ENCODE measurements around the gene NR2F2.

NR2F2 gene

GRCh38 chr15:96359616-96360521 lies 29.4 kb downstream of the NR2F2 start:
- Histone ChIP-seq H3F3A (ENCODE audit: insufficient read depth, low read length) (no peaks in the 10 kb centered on the region), H3K36me3 (replicated peaks; ENCODE audit: insufficient read depth, low read length) (no peaks in the 10 kb centered on the region), H3K4me3 (ENCODE audit: low read length) (no peak overlapping the region), H3K9ac (ENCODE audit: low read length) (no peak overlapping the region), H3K27ac (ENCODE audit: low read length) (no peak overlapping the region), H3K79me2 (ENCODE audit: low read length) (no peaks in the 10 kb centered on the region), H3K4me2 (ENCODE audit: low read depth, low read length) (no peak overlapping the region), H3K27me3 (replicated peaks; ENCODE audit: insufficient read depth, low read length) (peaks cover 50% of the 10 kb centered on the region), H3K9me2 (replicated peaks; ENCODE audit: insufficient read depth, low read length) (no peaks in the 10 kb centered on the region), H4K20me1 (ENCODE audit: insufficient read depth, low read length) (no peaks in the 10 kb centered on the region), H3K9me3 (replicated peaks; ENCODE audit: insufficient read depth, low read length) (no peaks in the 10 kb centered on the region), H2AFZ (ENCODE audit: low read length) (no peak overlapping the region), H3K4me1 (ENCODE audit: low read length) (0 out of 2 replicates have a peak, but pooled peaks cover 4% of the 10 kb centered on the region)
- DNase-seq: no peak
- no peak for TF ChIP-seq CTCF (IDR thresholded peaks at IDR 0.05; ENCODE audit: low read length)

- Histone ChIP-seq H3K4me2 (ENCODE audit: low read depth, low read length) (no peak overlapping the region), H3F3A (ENCODE audit: insufficient read depth, low read length) (no peaks in the 10 kb centered on the region), H3K79me2 (ENCODE audit: low read length) (no peaks in the 10 kb centered on the region), H2AFZ (ENCODE audit: low read length) (no peak overlapping the region), H3K9ac (ENCODE audit: low read length) (no peak overlapping the region), H3K4me1 (ENCODE audit: low read length) (0 out of 2 replicates have a peak, but pooled peaks cover 4% of the 10 kb centered on the region), H3K9me2 (replicated peaks; ENCODE audit: insufficient read depth, low read length) (no peaks in the 10 kb centered on the region), H3K27me3 (replicated peaks; ENCODE audit: insufficient read depth, low read length) (peaks cover 41% of the 10 kb centered on the region), H3K27ac (ENCODE audit: low read length) (no peak overlapping the region), H3K9me3 (replicated peaks; ENCODE audit: insufficient read depth, low read length) (no peaks in the 10 kb centered on the region), H3K36me3 (replicated peaks; ENCODE audit: insufficient read depth, low read length) (no peaks in the 10 kb centered on the region), H3K4me3 (ENCODE audit: low read length) (no peak overlapping the region), H4K20me1 (ENCODE audit: insufficient read depth, low read length) (no peaks in the 10 kb centered on the region)
- TF ChIP-seq EZH2phosphoT487 (IDR thresholded peaks at IDR 0.05; ENCODE audit: low read length) (no peak), CTCF (IDR thresholded peaks at IDR 0.05; ENCODE audit: low read length) (no peak), EZH2 (optimal IDR thresholded peaks at IDR 0.05; ENCODE audit: low read depth, low read length) (no peak)
- DNase-seq: no peak
Observed at GRCh38 chr15:96360581-96361308, 30.2 kb downstream of the NR2F2 start.

GRCh38 chr15:96361309-96362010 lies 31.0 kb downstream of the NR2F2 start:
- 0 out of 2 replicates have a peak, but pooled peaks cover 1% of the 10 kb centered on the region for H3K4me1 ChIP-seq (ENCODE audit: low read length)
- H3K27ac ChIP-seq (ENCODE audit: low read length): no peak overlapping the region
- no peak for TF ChIP-seq EZH2 (optimal IDR thresholded peaks at IDR 0.05; ENCODE audit: low read depth, low read length)
- TF ChIP-seq CTCF (IDR thresholded peaks at IDR 0.05; ENCODE audit: low read length): no peak
- no peak for TF ChIP-seq EZH2phosphoT487 (IDR thresholded peaks at IDR 0.05; ENCODE audit: low read length)
- H2AFZ ChIP-seq (ENCODE audit: low read length): no peak overlapping the region
- no peak overlapping the region for H3K4me3 ChIP-seq (ENCODE audit: low read length)
- H3K9ac ChIP-seq (ENCODE audit: low read length): no peak overlapping the region
- H3K36me3 ChIP-seq (replicated peaks; ENCODE audit: insufficient read depth, low read length): no peaks in the 10 kb centered on the region
- H3K9me2 ChIP-seq (replicated peaks; ENCODE audit: insufficient read depth, low read length): no peaks in the 10 kb centered on the region
- peaks cover 34% of the 10 kb centered on the region for H3K27me3 ChIP-seq (replicated peaks; ENCODE audit: insufficient read depth, low read length)
- H3F3A ChIP-seq (ENCODE audit: insufficient read depth, low read length): no peaks in the 10 kb centered on the region
- H3K4me2 ChIP-seq (ENCODE audit: low read depth, low read length): no peak overlapping the region
- no peaks in the 10 kb centered on the region for H3K9me3 ChIP-seq (replicated peaks; ENCODE audit: insufficient read depth, low read length)
- no peaks in the 10 kb centered on the region for H3K79me2 ChIP-seq (ENCODE audit: low read length)
- DNase-seq: no peak
- no peaks in the 10 kb centered on the region for H4K20me1 ChIP-seq (ENCODE audit: insufficient read depth, low read length)

Data from MM.1S (cell line).